IMR-90 (cell line): ENCODE data around the gene JMJD8. TPM values are rescaled to one million over a fixed set of nuclear protein-coding genes. Genes with fewer than 3 reads are reported as not detected.
A peak's percentile ranks its signal among the peaks of the same experiment; 100 is the strongest.

ENCODE experiments used
- ATAC-seq: fragments of 200-7000 bp; cut with Tn5 transposase; 2 replicates; pipeline ENCODE4 v1.9.1; 2020; ENCODE audit warnings: low read depth, mild to moderate bottlenecking, moderate library complexity
- BruUV-seq: library from RNA; stranded (reverse); fragments of 400-500 nt; replicated peaks from 2 replicates; lab custom pipeline; 2021; lab: Mats Ljungman, UMichigan
- CTCF ChIA-PET: fragments of 300-600 bp; formaldehyde crosslinking; extraction: SDS; loops from one replicate; lab custom pipeline; 2021; ENCODE audit warnings: antibody characterized with exemption; lab: Yijun Ruan, JAX
- POLR2A ChIA-PET: fragments of 300-600 bp; sonication (Branson Sonifier 250); formaldehyde crosslinking; loops from one replicate; lab custom pipeline; 2022; ENCODE audit warnings: antibody characterized with exemption; ENCODE audit not compliant: unreplicated experiment; lab: Charles Lee
- DNase-seq: peaks from one replicate; pipeline ENCODE4 v3.0.0; 2013
- H2AFZ ChIP-seq: replicated peaks from 2 replicates; pipeline ENCODE3; 2013; ENCODE audit warnings: low read length, mild to moderate bottlenecking; ENCODE audit not compliant: poor library complexity
- H2AK5ac ChIP-seq: 2 replicates; pipeline ENCODE4 v1.6.1; 2013; ENCODE audit warnings: low read depth, low read length, inconsistent platforms
- H2AK9ac ChIP-seq: replicated peaks from 2 replicates; pipeline ENCODE3; 2013; ENCODE audit warnings: mild to moderate bottlenecking, low read depth, low read length, moderate library complexity; ENCODE audit not compliant: poor library complexity
- H2BK120ac ChIP-seq: 2 replicates; pipeline ENCODE4 v1.6.1; 2013; ENCODE audit warnings: low read depth, low read length, inconsistent platforms
- H2BK15ac ChIP-seq: 3 replicates; pipeline ENCODE4 v1.6.1; 2013; ENCODE audit warnings: low read depth, low read length, inconsistent platforms
- H2BK20ac ChIP-seq: 2 replicates; pipeline ENCODE4 v1.6.1; 2013; ENCODE audit warnings: low read depth, mild to moderate bottlenecking, inconsistent platforms, low read length, moderate library complexity
- H2BK5ac ChIP-seq: 2 replicates; pipeline ENCODE4 v1.6.1; 2013; ENCODE audit warnings: mild to moderate bottlenecking, low read depth, low read length, inconsistent platforms; ENCODE audit not compliant: poor library complexity, severe bottlenecking
- H3K14ac ChIP-seq: replicated peaks from 2 replicates; pipeline ENCODE4 v1.6.1; 2013; ENCODE audit warnings: low read depth, low read length, inconsistent platforms
- H3K18ac ChIP-seq: 2 replicates; pipeline ENCODE4 v1.6.1; 2013; ENCODE audit warnings: low read depth, low read length, control low read depth
- H3K23ac ChIP-seq: 2 replicates; pipeline ENCODE4 v1.6.1; 2013; ENCODE audit warnings: low read depth, low read length, inconsistent platforms
- H3K27ac ChIP-seq: 2 replicates; pipeline ENCODE4 v1.5.1; 2013; ENCODE audit warnings: mild to moderate bottlenecking, control low read depth, low read length; ENCODE audit not compliant: insufficient read depth
- H3K27me3 ChIP-seq: 2 replicates; pipeline ENCODE4 v1.6.1; 2013; ENCODE audit warnings: low read length; ENCODE audit not compliant: control insufficient read depth, insufficient read depth
- H3K36me3 ChIP-seq: 2 replicates; pipeline ENCODE4 v1.6.1; 2013; ENCODE audit warnings: low read length, mixed read lengths; ENCODE audit not compliant: control insufficient read depth, insufficient read depth
- H3K4ac ChIP-seq: 2 replicates; pipeline ENCODE4 v1.6.1; 2013; ENCODE audit warnings: low read depth, low read length, inconsistent platforms
- H3K4me1 ChIP-seq: 2 replicates; pipeline ENCODE4 v1.6.1; 2013; ENCODE audit warnings: low read length, mixed read lengths; ENCODE audit not compliant: control insufficient read depth, insufficient read depth
- H3K4me2 ChIP-seq: 2 replicates; pipeline ENCODE4 v1.6.1; 2013; ENCODE audit warnings: low read depth, mild to moderate bottlenecking, control low read depth, low read length, moderate library complexity
- H3K4me3 ChIP-seq: 2 replicates; pipeline ENCODE4 v1.5.1; 2013; ENCODE audit warnings: low read depth, mild to moderate bottlenecking, control low read depth, low read length, moderate library complexity; ENCODE audit not compliant: insufficient read depth
- H3K56ac ChIP-seq: 2 replicates; pipeline ENCODE4 v1.6.1; 2013; ENCODE audit warnings: low read length, inconsistent platforms; ENCODE audit not compliant: insufficient read depth; ENCODE audit errors: extremely low read depth
- H3K79me1 ChIP-seq, 2 experiments: 2 replicates each; pipeline ENCODE4 v1.6.1; 2013; ENCODE audit warnings: low read length in 2 of 2, inconsistent platforms in 1 of 2, low read depth in 1 of 2
- H3K9ac ChIP-seq: 2 replicates; pipeline ENCODE4 v1.6.1; 2013; ENCODE audit warnings: low read depth, low read length, control low read depth
- H3K9me1 ChIP-seq: 2 replicates; pipeline ENCODE4 v1.6.1; 2013; ENCODE audit warnings: low read length, inconsistent platforms; ENCODE audit not compliant: insufficient read depth
- H3K9me3 ChIP-seq: 2 replicates; pipeline ENCODE4 v1.6.1; 2013; ENCODE audit warnings: low read length; ENCODE audit not compliant: control insufficient read depth, insufficient read depth
- H4K20me1 ChIP-seq: 2 replicates; pipeline ENCODE4 v1.6.1; 2013; ENCODE audit warnings: low read length, inconsistent platforms; ENCODE audit not compliant: insufficient read depth
- H4K5ac ChIP-seq: 2 replicates; pipeline ENCODE4 v1.6.1; 2013; ENCODE audit warnings: mild to moderate bottlenecking, low read depth, low read length, control low read depth
- H4K8ac ChIP-seq, 2 experiments: 2 replicates each; pipeline ENCODE4 v1.6.1; 2013; ENCODE audit warnings: low read depth in 2 of 2, low read length in 2 of 2, control low read depth in 1 of 2, inconsistent platforms in 1 of 2
- H4K91ac ChIP-seq: 2 replicates; pipeline ENCODE4 v1.6.1; 2013; ENCODE audit warnings: low read depth, low read length, inconsistent platforms; ENCODE audit not compliant: insufficient read depth
- MXI1 ChIP-seq: IDR thresholded peaks from 2 replicates; pipeline ENCODE4 v1.6.1; 2012; ENCODE audit warnings: low read depth, mild to moderate bottlenecking, low read length, moderate library complexity, borderline replicate concordance
- WGBS, 2 experiments: methylation state at CpG; one replicate each; pipeline versions ENCODE4 v1.1.5 to v1.1.7; 2013; ENCODE audit warnings: missing lambda C conversion rate in 2 of 2; ENCODE audit not compliant: insufficient read length in 1 of 2; ENCODE audit errors: extremely low coverage in 2 of 2; 5-methylcytosine and 5-hydroxymethylcytosine counted together
- dilution Hi-C: fragments of 300-500 bp; cut with HindIII; formaldehyde crosslinking; loops from one replicate; pipeline ENCODE4 v1.14.3; 2018; ENCODE audit warnings: low sequenced_read_pairs; ENCODE audit not compliant: unreplicated experiment
- in situ Hi-C: fragments of 300-500 bp; cut with MboI; formaldehyde crosslinking; loops from 3 replicates; pipeline ENCODE4 v1.14.3; 2019; ENCODE audit warnings: low sequenced_read_pairs, inconsistent platforms, mixed read lengths
- intact Hi-C: fragments of 100-400 bp; cut with micrococcal nuclease; formaldehyde crosslinking; loops from 2 replicates; pipeline ENCODE4 v1.10.0; 2022
- polyA plus RNA-seq, 3 experiments: library from polyadenylated mRNA; depleted of rRNA; stranded (reverse); fragments of >200 nt; gene quantifications; 2 replicates each; pipeline ENCODE4 v1.2.3, GENCODE V29; 2012; ENCODE audit warnings: low replicate concordance in 1 of 3
- total RNA-seq: library from RNA; depleted of rRNA; stranded (reverse); fragments of >200 nt; gene quantifications from 2 replicates; pipeline ENCODE4 v1.2.3, GENCODE V29; 2012
- TF ChIP-seq, protein P1 (sequence below): fragments of 150-350 bp; IDR thresholded peaks from 2 replicates; pipeline ENCODE4 v1.6.1; 2017; ENCODE audit warnings: mild to moderate bottlenecking, antibody characterized with exemption, low read length, low read depth

JMJD8 gene
- total and polyA plus RNA-seq, 2 of the 4 experiments (the other 2 are of a cell fraction): 17.7 to 62.5 TPM

DNA sequence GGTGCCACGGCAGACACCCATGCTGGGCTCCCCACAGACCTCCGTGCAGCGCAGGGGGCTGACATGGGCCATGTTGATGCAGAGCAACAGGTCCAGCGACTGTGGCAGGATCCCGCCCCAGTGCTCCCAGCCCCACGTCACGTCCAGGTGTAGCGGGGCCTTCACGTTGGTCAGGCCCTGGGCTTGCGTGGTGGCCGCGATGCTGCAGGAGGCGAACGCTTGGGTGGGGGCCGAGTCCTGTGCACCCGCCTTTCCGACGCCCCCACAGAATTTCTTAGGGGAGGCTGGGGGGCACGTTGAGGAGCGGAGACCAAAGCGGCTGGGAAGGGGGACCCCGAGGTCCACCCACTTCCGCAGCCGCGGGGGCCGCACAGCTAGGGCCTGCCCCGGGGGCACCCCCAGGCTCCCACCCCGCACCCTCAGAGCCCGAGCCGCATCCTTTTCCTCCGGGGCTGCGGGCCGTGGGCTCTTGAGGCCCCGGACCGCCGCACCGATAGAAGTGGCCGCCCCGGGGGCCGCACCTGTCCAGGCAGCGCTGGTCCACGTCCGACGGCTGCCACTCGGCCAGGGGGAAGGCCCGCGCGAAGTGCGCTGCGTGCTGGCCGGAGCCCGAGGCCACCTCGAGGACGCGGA is 48.4 kb downstream of the JMJD8 start (continued):
- no peak for TF ChIP-seq MXI1

DNA sequence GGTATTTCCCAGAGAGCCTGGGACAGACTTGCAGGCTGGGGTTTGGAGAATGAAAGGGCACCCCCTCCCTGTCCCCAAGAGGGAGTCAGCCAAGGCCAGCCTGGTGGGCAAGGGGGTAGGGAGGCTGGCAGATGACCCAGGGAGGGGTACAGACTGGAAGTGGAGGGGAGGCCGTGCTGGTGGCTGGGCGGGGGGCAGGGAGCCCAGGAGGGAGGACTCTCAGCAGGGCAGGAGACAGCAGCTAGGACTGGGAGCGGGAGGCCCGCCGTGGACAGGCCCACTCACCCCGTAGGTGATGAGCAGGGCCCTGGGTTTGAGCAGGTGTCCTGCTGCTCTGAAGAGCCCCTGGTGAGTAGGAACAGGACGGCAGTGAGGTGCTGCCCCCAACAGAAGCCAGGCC is 49.1 kb downstream of the JMJD8 start:
- Histone ChIP-seq H2AK9ac (peak overlapping the region; percentile 91), H3K9me3 (no peaks in the 10 kb centered on the region), H2BK5ac (no peak overlapping the region), H3K79me1 (peaks cover 0 to 17% of the 10 kb centered on the region in 2 experiments; a peak in 2 of 4 replicates), H3K56ac (no peak overlapping the region), H4K5ac (no peak overlapping the region), H4K20me1 (peaks cover 4% of the 10 kb centered on the region), H2BK120ac (no peak overlapping the region), H3K4me1 (peaks cover 23% of the 10 kb centered on the region), H3K36me3 (peaks cover 12% of the 10 kb centered on the region; the same call in 1 of the 2 replicates), H3K23ac (no peak overlapping the region), H2BK15ac (no peak overlapping the region), H3K27ac (no peak overlapping the region; the same call in 1 of the 2 replicates), H3K27me3 (no peaks in the 10 kb centered on the region), H3K14ac (no peak overlapping the region), H3K9me1 (peaks cover 8% of the 10 kb centered on the region; the same call in 1 of the 2 replicates), H2AFZ (no peak overlapping the region), H3K4me3 (peak overlapping the region; percentile 97; the same call in 1 of the 2 replicates), H4K8ac (no peak overlapping the region), H3K9ac (peak overlapping the region; percentile 74; the same call in 1 of the 2 replicates), H3K18ac (no peak overlapping the region), H3K4me2 (peak overlapping the region; percentile 98), H3K4ac (no peak overlapping the region; the same call in 1 of the 2 replicates), H2AK5ac (no peak overlapping the region), H2BK20ac (no peak overlapping the region), H4K91ac (no peak overlapping the region)
- ChIA-PET POLR2A (no interaction called here), CTCF (no interaction called here)
- BruUV-seq: no TSS peak
- TF ChIP-seq, protein P1, sequence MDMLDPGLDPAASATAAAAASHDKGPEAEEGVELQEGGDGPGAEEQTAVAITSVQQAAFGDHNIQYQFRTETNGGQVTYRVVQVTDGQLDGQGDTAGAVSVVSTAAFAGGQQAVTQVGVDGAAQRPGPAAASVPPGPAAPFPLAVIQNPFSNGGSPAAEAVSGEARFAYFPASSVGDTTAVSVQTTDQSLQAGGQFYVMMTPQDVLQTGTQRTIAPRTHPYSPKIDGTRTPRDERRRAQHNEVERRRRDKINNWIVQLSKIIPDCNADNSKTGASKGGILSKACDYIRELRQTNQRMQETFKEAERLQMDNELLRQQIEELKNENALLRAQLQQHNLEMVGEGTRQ: no peak
- no CpG with 5 or more reads among the region's 7 CpGs for WGBS, 2 experiments
- dilution Hi-C loops: no loop called here
- intact Hi-C loops: loop anchor here (5.0 kb wide), 1 partner anchor 108 kb away; the partner anchor contains the start of gene CAPN15
- ATAC-seq (no peak), DNase-seq (no peak)
- in situ Hi-C loops: no loop called here
